CD8-positive, alpha-beta memory T cell (primary cell): ENCODE results near the gene METTL8. TPM values are rescaled to one million over a fixed set of nuclear protein-coding genes. Genes with fewer than 3 reads are reported as not detected.
"Not testable (repeated sequence)": the region's sequence is repeated elsewhere in the genome, so short reads cannot be mapped to it uniquely, and the experiment has no call there.

ENCODE experiments used
- CTCF ChIA-PET: fragments of 350-600 bp; sonication (Branson Sonifier 250); formaldehyde crosslinking; loops from one replicate; lab custom pipeline; 2021; ENCODE audit warnings: antibody characterized with exemption; lab: Charles Lee
- POLR2A ChIA-PET: fragments of 350-600 bp; sonication (Branson Sonifier 250); formaldehyde crosslinking; loops from one replicate; lab custom pipeline; 2021; ENCODE audit warnings: antibody characterized with exemption; lab: Charles Lee
- DNase-seq, 5 donors: peaks; one replicate each; pipeline versions ENCODE4 v3.0.0 to v3.0.0-alpha.2; 2020 to 2022; ENCODE audit warnings: mixed read lengths in 1 of 5
- H3K27ac ChIP-seq: one replicate; pipeline ENCODE4 v1.7.0; 2013; ENCODE audit warnings: low read depth, mild to moderate bottlenecking, low read length, moderate library complexity
- H3K27me3 ChIP-seq: 2 replicates; pipeline ENCODE4 v1.7.0; 2013; ENCODE audit warnings: low read length, mild to moderate bottlenecking; ENCODE audit not compliant: insufficient read depth, poor library complexity, severe bottlenecking
- H3K36me3 ChIP-seq: 2 replicates; pipeline ENCODE4 v1.7.0; 2013; ENCODE audit warnings: mild to moderate bottlenecking, low read length, moderate library complexity; ENCODE audit not compliant: insufficient read depth
- H3K4me1 ChIP-seq: 2 replicates; pipeline ENCODE4 v1.7.0; 2013; ENCODE audit warnings: mild to moderate bottlenecking, low read length, moderate library complexity; ENCODE audit not compliant: insufficient read depth
- H3K4me3 ChIP-seq: 2 replicates; pipeline ENCODE4 v1.7.0; 2013; ENCODE audit warnings: mild to moderate bottlenecking, low read length
- H3K9me3 ChIP-seq: 2 replicates; pipeline ENCODE4 v1.7.0; 2013; ENCODE audit warnings: mild to moderate bottlenecking, low read length
- H3K27ac Mint-ChIP-seq, 8 donors: one replicate each; pipeline ENCODE4 v1.8.0; 2020 to 2021; ENCODE audit warnings: mixed read lengths in 8 of 8, mild to moderate bottlenecking in 6 of 8, inconsistent platforms in 3 of 8, moderate library complexity in 3 of 8
- H3K27me3 Mint-ChIP-seq, 2 donors: one replicate each; pipeline ENCODE4 v1.8.0; 2020 to 2021; ENCODE audit warnings: mixed read lengths in 2 of 2, mild to moderate bottlenecking in 1 of 2, moderate library complexity in 1 of 2
- H3K36me3 Mint-ChIP-seq, 3 donors: one replicate each; pipeline ENCODE4 v1.8.0; 2020 to 2021; ENCODE audit warnings: mixed read lengths in 3 of 3, inconsistent platforms in 1 of 3, mild to moderate bottlenecking in 1 of 3
- H3K4me1 Mint-ChIP-seq, 3 donors: one replicate each; pipeline ENCODE4 v1.8.0; 2020 to 2021; ENCODE audit warnings: mixed read lengths in 3 of 3, inconsistent platforms in 1 of 3, mild to moderate bottlenecking in 1 of 3
- H3K4me3 Mint-ChIP-seq, 7 donors: one replicate each; pipeline ENCODE4 v1.8.0; 2020 to 2021; ENCODE audit warnings: mixed read lengths in 7 of 7, mild to moderate bottlenecking in 6 of 7, moderate library complexity in 4 of 7, inconsistent platforms in 2 of 7
- H3K9me3 Mint-ChIP-seq, 5 donors: one replicate each; pipeline ENCODE4 v1.8.0; 2020 to 2022; ENCODE audit warnings: mixed read lengths in 5 of 5, mild to moderate bottlenecking in 3 of 5, moderate library complexity in 2 of 5, inconsistent platforms in 1 of 5
- polyA plus RNA-seq: library from polyadenylated mRNA; unstranded; fragments of 300-500 nt; fragmentation: Illumina TruSeq; gene quantifications from one replicate; pipeline ENCODE4 v1.2.3, GENCODE V29; 2021
- total RNA-seq, 2 experiments: library from RNA; stranded (reverse); gene quantifications; one replicate each; pipeline ENCODE4 v1.2.3, GENCODE V29; 2021

The METTL8 gene
- total and polyA plus RNA-seq, 3 experiments from 2014 or later, result 16.6 to 50.5 (median 46.0) TPM

DNA sequence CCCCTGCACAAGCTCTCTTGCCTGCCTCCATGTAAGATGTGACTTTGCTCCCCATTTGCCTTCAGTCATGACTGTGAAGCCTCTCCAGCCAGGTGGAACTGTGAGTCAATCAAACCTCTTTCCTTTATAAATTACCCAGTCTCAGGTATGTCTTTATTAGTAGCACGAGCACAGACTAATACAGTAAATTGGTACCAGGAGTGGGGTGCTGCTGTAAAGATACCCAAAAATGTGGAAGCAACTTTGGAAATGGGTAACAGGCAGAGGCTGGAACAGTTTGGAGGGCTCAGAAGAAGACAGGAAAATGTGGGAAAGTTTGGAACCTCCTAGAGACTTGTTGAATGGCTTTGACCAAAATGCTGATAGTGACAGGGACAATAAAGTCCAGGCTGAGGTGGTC lies 122.2 kb downstream of the METTL8 start:
- H3K9me3 Mint-ChIP-seq, result peaks cover 8 to 15% (median 12%) of the 10 kb centered on the region in 5 donors

DNA sequence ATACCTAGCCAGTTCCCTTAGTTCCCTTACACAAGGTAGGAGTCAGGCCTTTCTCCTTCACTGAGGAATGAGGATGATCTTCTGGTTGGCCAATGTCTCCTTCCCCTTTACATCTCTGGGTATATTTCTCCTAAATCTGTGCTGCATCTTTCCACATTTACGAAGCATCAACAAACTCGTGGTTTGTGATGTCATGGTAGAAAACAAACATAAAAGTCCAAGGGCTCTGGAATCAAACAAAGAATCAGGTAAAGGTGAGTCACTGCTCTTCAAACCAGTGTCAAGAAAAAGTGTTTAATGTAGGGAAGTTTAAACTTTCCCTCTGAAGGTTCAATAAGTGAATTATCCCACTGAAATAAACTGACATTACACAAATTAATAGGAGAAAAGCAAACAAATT lies 122.9 kb downstream of the METTL8 start:
- Histone ChIP-seq H3K9me3 (no peaks in the 10 kb centered on the region), H3K4me1 (no peaks in the 10 kb centered on the region), H3K36me3 (no peaks in the 10 kb centered on the region), H3K27ac (no peak overlapping the region), H3K27me3 (no peaks in the 10 kb centered on the region), H3K4me3 (no peak overlapping the region)
- ChIA-PET CTCF (no interaction called here), POLR2A (no interaction called here)
- H3K4me1 Mint-ChIP-seq, result peaks cover 0 to 5% (median 0%) of the 10 kb centered on the region in 3 donors
- no peak overlapping the region for H3K27ac Mint-ChIP-seq
- H3K36me3 Mint-ChIP-seq, result peaks cover 5 to 16% (median 5%) of the 10 kb centered on the region in 3 donors
- H3K4me3 Mint-ChIP-seq, result no peak overlapping the region
- H3K27me3 Mint-ChIP-seq, result no peaks in the 10 kb centered on the region
- DNase-seq, result no peak
- peaks cover 12 to 15% (median 12%) of the 10 kb centered on the region in 5 donors for H3K9me3 Mint-ChIP-seq

More for the DNA sequence above, 122.2 kb downstream of the METTL8 start:
- H3K27ac ChIP-seq, CTCF ChIA-PET, H3K4me3 Mint-ChIP-seq, H3K4me1 ChIP-seq, H3K4me1 Mint-ChIP-seq, POLR2A ChIA-PET, H3K4me3 ChIP-seq, H3K9me3 ChIP-seq, H3K36me3 ChIP-seq, H3K27me3 Mint-ChIP-seq, H3K27me3 ChIP-seq, DNase-seq: not testable (repeated sequence)
- Mint-ChIP-seq H3K27ac (peak overlapping the region in 1 of 8 donors; percentile 4), H3K36me3 (peaks cover 5 to 16% (median 5%) of the 10 kb centered on the region in 3 donors)

DNA sequence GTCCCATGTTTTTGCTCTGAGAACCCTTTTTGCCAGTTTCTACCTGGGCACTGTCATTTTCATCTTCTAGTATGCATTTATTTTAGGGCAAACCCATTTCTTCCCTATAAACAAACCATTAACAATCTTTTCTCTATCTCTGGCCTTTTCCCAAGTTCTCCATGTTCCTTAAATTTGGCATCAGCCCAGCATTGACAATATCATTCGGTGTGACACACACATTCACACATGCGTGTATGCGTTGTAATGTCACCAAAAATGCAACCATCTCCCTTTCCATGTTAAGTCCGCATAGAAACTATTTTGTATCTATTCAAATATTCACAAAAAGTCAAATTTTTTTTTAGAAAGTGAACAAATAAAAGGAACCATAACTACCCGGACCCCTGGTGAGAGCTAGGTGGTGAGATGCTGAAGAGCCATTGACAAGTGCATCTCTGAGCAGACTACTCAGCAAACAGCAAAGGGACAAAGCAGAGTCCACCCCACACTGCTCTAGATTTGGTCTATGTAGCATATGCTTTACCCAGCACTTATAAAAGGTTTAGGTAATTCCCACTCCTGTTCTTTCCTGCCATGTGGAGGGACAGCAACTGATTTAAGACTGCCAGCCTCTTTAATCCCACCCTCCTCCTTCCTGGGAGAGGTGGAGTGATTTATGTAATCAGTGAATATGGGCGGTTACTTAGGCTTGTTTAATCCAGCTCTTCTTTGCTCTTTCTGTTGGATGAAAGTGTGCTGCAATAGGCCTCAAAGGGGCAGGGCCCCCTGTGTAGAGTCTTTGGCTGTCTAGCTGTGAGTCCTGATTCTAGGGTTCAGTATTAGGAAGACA lies 124.1 kb downstream of the METTL8 start:
- H3K4me3 Mint-ChIP-seq, result no peak overlapping the region
- Histone ChIP-seq H3K27me3 (no peaks in the 10 kb centered on the region), H3K9me3 (no peaks in the 10 kb centered on the region), H3K4me3 (no peak overlapping the region), H3K36me3 (no peaks in the 10 kb centered on the region), H3K27ac (no peak overlapping the region), H3K4me1 (no peaks in the 10 kb centered on the region)
- peaks cover 0 to 2% of the 10 kb centered on the region in 2 donors for H3K27me3 Mint-ChIP-seq
- ChIA-PET POLR2A (no interaction called here), CTCF (interaction anchor here (0.6 kb wide), 1 partner anchor 16 kb away, joined by 3 read pairs; no protein-coding TSS in a partner anchor)
- H3K9me3 Mint-ChIP-seq, result peaks cover 12 to 17% (median 12%) of the 10 kb centered on the region in 5 donors
- peaks cover 5 to 16% (median 5%) of the 10 kb centered on the region in 3 donors for H3K36me3 Mint-ChIP-seq
- no peak for DNase-seq
- H3K4me1 Mint-ChIP-seq, result peaks cover 0 to 5% (median 0%) of the 10 kb centered on the region in 3 donors
- no peak overlapping the region for H3K27ac Mint-ChIP-seq

DNA sequence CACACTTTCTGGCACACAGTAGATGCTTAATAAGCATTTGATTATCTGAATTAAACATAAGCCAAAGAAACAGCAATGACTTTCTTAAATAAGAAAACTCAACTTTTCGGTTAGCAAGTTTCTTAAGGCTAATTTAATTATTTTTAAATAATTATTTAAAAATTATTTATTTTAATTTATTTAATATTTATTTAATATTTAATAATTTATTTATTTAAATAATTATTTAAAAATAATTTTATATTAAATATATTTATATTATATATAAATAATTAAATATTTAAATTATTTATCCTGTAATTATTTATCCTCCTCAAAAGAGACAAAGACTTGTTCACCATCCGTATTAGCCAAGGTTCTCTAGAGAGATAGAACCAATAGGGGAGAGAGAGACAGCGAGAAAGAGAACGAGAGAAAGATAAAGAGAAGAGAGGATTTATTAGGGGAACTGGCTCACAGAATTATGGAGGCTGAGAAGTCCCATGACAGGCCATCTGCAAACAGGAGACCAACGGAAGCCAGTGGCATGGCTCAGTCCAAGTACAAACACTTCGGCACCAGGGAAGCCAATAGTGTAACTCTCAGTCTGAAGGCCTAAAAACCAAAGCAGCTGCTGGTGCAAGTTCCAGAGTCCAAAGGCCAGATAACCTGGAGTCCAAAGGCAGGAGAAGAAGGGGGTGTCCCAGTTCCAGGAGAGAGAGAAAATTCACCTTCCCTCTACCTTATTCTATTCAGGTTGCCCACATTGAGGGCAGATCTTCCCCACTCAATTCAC lies 125.3 kb downstream of the METTL8 start:
- Mint-ChIP-seq H3K4me1 (no peaks in the 10 kb centered on the region), H3K36me3 (peaks cover 5 to 20% (median 7%) of the 10 kb centered on the region in 3 donors), H3K27ac (no peak overlapping the region), H3K27me3 (peaks cover 0 to 2% of the 10 kb centered on the region in 2 donors), H3K9me3 (peaks cover 12 to 14% (median 12%) of the 10 kb centered on the region in 5 donors), H3K4me3 (no peak overlapping the region)
- Histone ChIP-seq H3K9me3 (no peaks in the 10 kb centered on the region), H3K4me1 (no peaks in the 10 kb centered on the region), H3K36me3 (no peaks in the 10 kb centered on the region), H3K27me3 (no peaks in the 10 kb centered on the region), H3K27ac (no peak overlapping the region), H3K4me3 (no peak overlapping the region)
- DNase-seq, result no peak
- CTCF ChIA-PET, result no interaction called here
- POLR2A ChIA-PET, result no interaction called here

DNA sequence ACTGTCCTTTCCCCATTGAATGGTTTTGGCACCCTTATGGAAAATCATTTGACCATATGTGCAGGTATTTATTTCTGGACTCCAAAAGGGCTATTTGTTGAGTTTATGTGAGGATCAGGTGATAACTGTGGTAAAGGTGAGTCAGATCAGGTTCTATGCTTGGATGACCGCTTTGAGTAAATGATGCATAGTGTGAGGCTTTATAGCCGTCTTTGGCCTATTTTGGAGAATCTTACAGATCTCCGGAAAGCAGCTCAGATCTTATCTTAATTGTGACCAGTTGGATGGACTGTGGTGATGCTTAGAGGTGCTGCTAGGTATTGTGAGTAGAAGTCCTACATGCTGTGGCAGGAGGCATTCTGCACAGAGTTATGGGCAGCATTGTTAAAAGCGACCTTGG lies 126.2 kb downstream of the METTL8 start:
- Histone ChIP-seq H3K9me3 (no peaks in the 10 kb centered on the region), H3K27ac (no peak overlapping the region), H3K27me3 (no peaks in the 10 kb centered on the region), H3K4me3 (no peak overlapping the region), H3K36me3 (no peaks in the 10 kb centered on the region), H3K4me1 (no peaks in the 10 kb centered on the region)
- Mint-ChIP-seq H3K4me1 (no peaks in the 10 kb centered on the region), H3K9me3 (peaks cover 12 to 14% (median 12%) of the 10 kb centered on the region in 5 donors), H3K36me3 (peaks cover 5 to 20% (median 7%) of the 10 kb centered on the region in 3 donors), H3K27ac (no peak overlapping the region), H3K27me3 (peaks cover 0 to 2% of the 10 kb centered on the region in 2 donors), H3K4me3 (no peak overlapping the region)
- ChIA-PET POLR2A (no interaction called here), CTCF (no interaction called here)
- DNase-seq, result no peak

DNA sequence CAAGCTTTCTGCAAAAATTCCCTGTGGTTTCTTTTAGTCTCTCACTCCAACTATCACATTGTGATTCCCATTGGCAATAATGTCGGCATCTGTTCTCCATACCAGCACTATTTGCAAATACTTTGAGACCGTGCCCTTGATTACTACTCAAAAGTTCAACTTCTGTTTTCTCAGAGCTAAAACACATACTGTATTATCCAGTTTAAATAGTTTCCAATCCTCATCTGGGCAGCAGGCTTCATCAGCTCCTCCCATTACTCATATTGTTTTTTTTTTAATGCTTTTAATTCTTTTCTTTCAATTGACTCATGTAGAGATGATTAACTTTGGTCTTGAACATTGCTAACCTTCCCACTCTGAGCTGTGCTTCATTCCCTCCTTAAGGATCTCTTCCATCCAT lies 135.8 kb downstream of the METTL8 start:
- Mint-ChIP-seq H3K27ac (no peak overlapping the region), H3K36me3 (peaks cover 0 to 2% (median 0%) of the 10 kb centered on the region in 3 donors), H3K4me1 (no peaks in the 10 kb centered on the region), H3K9me3 (no peaks in the 10 kb centered on the region), H3K27me3 (no peaks in the 10 kb centered on the region), H3K4me3 (no peak overlapping the region)
- Histone ChIP-seq H3K36me3 (no peaks in the 10 kb centered on the region), H3K4me3 (no peak overlapping the region), H3K9me3 (no peaks in the 10 kb centered on the region), H3K4me1 (no peaks in the 10 kb centered on the region), H3K27ac (no peak overlapping the region), H3K27me3 (no peaks in the 10 kb centered on the region)
- DNase-seq, result no peak
- CTCF ChIA-PET, result interaction anchor here (0.6 to 1.4 kb wide), 2 partner anchors 18 to 135 kb away, joined by 3 read pairs; no protein-coding TSS in a partner anchor
- POLR2A ChIA-PET, result no interaction called here

DNA sequence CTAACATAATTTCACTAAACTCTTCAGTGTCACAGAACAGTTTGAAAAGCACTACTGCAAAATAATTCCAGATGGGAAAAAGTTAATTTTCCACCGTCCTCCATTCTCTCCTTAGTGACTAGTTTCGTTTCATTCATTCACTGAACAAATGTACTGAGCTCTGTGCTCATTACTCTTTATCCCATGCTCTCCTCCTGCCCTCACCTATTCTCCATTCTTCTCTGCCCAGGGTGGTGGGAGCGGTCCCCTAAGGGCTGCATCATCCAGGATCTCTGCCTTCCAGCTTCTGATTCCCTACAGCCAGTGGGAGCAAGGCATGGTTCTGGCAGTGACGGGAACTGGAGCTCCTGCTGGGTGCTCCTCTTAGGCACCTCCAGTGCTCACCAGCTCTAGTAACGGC lies 139.2 kb downstream of the METTL8 start:
- Mint-ChIP-seq H3K4me1 (no peaks in the 10 kb centered on the region), H3K36me3 (peaks cover 0 to 2% (median 0%) of the 10 kb centered on the region in 3 donors), H3K27ac (no peak overlapping the region), H3K27me3 (peaks cover 0 to under 1% of the 10 kb centered on the region in 2 donors), H3K9me3 (no peaks in the 10 kb centered on the region), H3K4me3 (no peak overlapping the region)
- Histone ChIP-seq H3K4me3 (no peak overlapping the region), H3K4me1 (no peaks in the 10 kb centered on the region), H3K9me3 (no peaks in the 10 kb centered on the region), H3K27ac (no peak overlapping the region), H3K27me3 (no peaks in the 10 kb centered on the region), H3K36me3 (no peaks in the 10 kb centered on the region)
- no peak for DNase-seq
- ChIA-PET CTCF (no interaction called here), POLR2A (no interaction called here)

DNA sequence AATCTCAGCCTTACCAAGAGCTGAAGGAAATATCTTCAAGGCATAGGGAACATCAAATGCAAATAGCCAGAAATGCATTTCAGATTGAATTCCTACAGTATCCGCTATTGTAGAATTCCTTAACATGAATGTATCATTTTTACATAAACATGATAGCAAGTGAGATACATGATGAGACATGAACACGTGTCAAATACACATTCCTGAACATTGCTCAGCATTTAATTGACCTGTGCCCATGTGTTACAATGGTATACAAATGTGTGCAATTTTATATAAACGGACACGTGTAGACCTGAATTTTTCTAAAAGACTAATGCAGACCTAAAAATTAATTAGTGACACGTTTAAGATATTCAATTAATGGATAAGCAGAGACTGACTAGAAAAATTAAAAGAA lies 140.1 kb downstream of the METTL8 start:
- Mint-ChIP-seq H3K9me3 (no peaks in the 10 kb centered on the region), H3K36me3 (peaks cover 0 to 2% (median 0%) of the 10 kb centered on the region in 3 donors), H3K27ac (no peak overlapping the region), H3K4me1 (no peaks in the 10 kb centered on the region), H3K4me3 (no peak overlapping the region), H3K27me3 (peaks cover 0 to 3% of the 10 kb centered on the region in 2 donors)
- Histone ChIP-seq H3K27me3 (no peaks in the 10 kb centered on the region), H3K27ac (no peak overlapping the region), H3K9me3 (no peaks in the 10 kb centered on the region), H3K4me1 (no peaks in the 10 kb centered on the region), H3K4me3 (no peak overlapping the region), H3K36me3 (no peaks in the 10 kb centered on the region)
- CTCF ChIA-PET, result no interaction called here
- no peak for DNase-seq
- POLR2A ChIA-PET, result no interaction called here
